Stimulated activated CD8-positive, alpha-beta memory T cell treated with anti-CD3 and anti-CD28 coated beads, Interleukin-15, amount 100 ng/mL, for 1 hour (primary cell): Measurements from ENCODE around the gene ARHGEF7.

ENCODE experiments used
- DNase-seq: peaks from one replicate; pipeline ENCODE4 v3.0.0-alpha.2; 2020; ENCODE audit warnings: low read depth

The ARHGEF7 gene

GRCh38 chr13:111139873-111140561, 24.9 kb downstream of the ARHGEF7 start:
- no peak for DNase-seq

- DNase-seq: no peak
These were observed 25.5 kb downstream of the ARHGEF7 start for GRCh38 chr13:111140562-111141105.

- DNase-seq: no peak
These were observed 27.4 kb downstream of the ARHGEF7 start for GRCh38 chr13:111142472-111142871.

DNA sequence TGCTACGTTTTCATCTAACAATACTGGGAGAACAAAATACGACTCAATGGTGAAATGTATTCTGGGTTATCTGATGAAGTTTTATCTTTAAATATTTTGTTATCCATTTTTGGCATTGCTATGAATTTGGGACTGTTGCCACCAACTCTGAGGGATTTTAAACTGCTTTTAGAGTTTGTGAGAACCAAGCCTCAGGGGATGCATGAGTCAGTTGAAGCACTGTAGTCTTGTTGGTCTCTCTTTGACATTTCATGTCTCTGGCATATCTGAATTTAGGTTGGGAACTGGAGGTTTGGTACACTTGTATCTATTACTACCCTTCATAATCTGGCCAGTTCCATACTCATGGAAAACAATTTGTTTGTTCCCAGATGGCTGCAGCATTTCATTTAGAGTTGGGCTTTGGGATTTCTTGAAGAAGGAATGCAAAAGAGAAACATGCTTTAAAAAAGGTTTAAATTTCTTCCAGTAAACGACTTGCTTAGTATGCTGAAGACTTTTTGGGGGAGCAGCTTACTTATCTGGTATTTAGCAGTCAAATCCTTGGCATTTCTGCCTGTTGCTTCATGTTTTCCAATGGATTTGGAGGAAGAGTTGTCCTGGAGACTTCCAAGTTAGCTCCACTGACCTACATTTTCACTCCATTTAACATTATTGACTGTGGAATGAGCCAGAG, 28.9 kb downstream of the ARHGEF7 start:
- no peak for DNase-seq

GRCh38 chr13:111145071-111145470, 30.0 kb downstream of the ARHGEF7 start:
- DNase-seq: no peak

DNA sequence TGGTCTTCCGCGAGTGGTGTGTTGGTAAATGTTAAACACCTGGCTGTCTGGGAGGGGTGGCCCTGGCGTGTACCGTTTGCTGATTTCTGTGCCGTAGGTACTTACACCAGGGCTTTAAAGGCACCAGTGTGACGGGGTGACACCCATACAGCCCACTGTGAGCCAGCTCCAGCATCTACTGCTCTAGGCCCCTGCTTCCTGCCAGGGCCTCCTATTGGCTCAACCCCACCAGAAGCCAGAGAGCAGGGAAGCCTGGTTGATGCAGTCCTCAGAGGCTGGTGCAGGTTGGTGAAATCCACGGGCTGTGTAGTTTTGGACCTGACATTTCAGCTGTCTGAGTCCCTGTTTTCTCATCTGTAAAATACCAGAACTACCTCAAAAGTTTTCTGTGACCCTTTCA, 30.4 kb downstream of the ARHGEF7 start:
- DNase-seq: no peak

DNA sequence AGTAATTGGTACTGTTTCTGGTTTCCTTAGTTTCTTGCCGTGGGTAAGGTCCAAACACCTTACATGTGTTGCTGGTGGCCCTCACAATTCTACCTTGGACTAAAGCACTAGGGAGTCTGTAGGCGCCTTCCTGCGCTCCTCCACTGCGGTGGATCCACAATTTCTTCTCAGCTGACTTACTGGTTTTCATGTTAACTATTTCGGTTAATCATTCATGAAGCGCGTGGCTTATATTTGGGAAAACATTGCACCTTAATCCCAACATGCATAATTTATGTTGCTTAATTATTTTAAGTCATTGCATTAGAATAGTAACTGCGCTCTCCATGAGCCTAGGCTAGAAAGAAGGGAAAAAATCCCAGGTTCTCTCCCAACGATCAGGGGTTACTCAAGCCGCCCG, 37.7 kb downstream of the ARHGEF7 start:
- no peak for DNase-seq

DNA sequence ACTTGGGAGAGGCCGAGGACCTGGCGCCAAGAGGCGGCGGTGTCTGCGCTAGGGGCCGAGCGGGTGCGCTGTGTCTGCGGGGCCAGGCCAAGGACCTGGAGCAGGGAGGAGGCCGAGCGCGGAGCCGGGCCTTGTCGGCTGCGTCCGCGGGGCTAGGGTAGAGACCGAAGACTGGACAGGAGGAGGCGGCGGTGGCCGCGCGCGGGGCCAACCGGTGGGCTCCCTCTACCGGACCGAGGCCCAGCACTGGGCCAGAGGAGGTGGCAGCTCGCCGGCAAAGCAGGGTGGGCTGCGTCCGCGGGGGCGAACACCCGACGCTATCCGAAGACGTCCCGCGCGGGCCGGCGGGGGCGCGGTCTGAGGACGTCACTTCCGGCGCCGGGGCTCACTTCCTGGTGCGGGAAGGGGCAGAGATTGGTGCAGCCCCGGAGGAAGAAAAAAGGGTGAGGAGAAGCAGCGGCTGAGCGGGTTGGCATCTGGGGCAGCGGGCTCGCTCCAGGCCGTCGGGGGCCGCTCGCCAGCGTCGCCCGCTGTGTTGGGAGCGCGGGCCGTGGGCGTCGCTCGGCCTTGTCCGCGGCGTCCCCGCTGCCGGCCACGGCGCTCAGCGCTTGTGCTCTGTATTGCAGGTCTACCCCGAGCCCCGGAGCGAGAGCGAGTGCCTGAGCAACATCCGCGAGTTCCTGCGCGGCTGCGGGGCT, 38.3 kb downstream of the ARHGEF7 start:
- DNase-seq: peak; percentile 90

GRCh38 chr13:111153977-111154332, 38.8 kb downstream of the ARHGEF7 start:
- DNase-seq: peak; percentile 5

GRCh38 chr13:111156421-111156820, 41.3 kb downstream of the ARHGEF7 start:
- no peak for DNase-seq

- DNase-seq: no peak
These were observed 43.2 kb downstream of the ARHGEF7 start for GRCh38 chr13:111158136-111158805.

DNA sequence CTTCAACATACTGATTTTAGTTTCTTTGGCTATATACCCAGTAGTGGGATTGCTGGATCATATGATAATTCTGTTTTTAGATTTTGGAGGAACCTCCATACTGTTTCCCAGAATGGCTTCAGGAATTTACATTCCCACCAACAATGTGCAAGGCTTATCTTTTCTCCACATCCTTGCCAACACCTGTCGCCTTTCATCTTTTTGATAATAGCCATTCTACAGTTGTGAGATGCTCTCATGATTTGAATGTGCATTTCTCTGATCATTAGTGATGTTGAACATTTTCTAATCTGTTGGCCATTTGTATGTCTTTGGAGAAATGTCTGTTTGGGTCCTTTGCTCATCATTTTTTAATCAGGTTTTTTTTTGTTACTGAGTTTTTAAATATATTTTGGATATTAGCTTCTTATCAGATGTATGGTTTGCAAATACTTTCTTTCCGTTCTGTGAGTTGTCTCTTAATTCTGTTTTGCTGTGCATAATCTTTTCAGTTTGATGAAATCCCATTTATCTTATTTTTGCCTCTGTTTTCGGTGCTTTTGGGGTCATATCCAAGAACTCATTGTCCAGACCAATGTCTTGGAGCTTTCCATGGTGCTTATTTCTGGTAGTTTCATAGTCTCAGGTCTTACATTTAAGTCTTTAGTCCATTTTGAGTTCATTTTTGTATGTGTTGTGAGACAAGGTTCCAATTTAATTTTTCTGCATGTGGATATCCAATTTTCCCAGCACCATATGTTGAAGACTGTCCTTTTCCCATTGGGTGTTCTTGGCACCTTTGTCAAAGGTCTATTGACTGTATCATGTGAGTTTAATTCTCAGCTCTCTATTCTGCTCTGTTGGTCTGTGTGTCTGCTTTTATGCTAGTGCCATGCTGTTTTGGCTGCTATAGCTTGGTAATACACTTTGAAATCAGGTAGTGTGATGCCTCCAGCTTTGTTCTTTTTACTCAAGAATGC, 44.5 kb downstream of the ARHGEF7 start:
- no peak for DNase-seq

DNA sequence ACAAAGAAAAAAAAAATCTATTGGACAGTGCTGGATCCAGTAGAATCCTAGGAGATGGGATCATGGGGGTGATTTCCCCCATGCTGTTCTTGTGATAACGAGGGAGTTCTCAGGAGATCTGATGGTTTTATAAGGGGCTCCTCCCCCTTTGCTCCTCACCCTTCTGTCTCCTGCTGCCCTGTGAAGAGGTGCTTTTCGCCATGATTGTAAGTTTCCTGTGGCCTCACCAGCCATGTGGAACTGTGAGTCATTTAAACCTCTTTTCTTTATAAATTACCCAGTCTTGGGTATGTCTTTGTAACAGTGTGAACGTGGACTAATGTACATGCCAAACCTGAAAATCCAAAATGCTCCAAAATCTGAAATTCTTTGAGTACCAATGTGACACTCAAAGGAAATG, 45.5 kb downstream of the ARHGEF7 start:
- no peak for DNase-seq

- DNase-seq: no peak
These were observed 46.8 kb downstream of the ARHGEF7 start for GRCh38 chr13:111161601-111162600.

DNA sequence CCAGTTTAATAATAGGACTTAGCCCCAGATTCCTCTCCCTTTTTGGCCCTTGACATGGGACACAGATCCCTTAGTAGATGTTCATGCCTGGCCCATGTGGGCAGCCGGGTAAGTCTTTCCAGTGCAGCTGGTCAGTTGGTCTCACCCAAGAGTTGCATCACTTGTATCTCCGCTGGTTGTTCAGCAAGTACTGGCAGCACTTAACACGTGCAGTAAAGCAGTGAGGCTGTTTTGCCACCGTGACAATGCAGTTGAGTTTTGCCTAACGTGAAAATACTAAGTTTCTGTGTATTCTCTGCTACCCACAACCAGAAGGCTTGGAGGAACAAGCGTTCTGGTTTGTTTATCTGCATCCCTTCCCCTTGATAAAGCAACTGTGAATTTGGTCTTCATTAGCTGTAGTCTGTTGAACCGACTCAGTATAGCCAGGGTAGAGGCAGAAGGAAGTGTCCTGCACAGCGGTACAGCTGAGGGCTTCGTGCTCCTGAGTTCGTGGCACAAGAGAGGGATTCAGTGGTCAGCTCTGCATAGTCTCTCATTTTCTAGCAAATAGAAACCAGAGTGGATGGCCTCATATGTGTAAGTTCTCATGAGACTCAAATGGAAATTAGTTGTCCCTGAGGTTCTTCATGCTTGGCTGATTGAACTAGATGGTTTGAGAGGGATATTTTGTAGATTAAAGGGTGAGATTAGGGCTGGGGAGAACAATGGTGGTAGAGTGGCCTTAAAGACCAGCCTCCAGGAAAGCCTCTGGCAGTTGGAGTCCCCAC, 50.3 kb downstream of the ARHGEF7 start:
- no peak for DNase-seq

- no peak for DNase-seq
These were observed 52.0 kb downstream of the ARHGEF7 start for GRCh38 chr13:111166882-111167675.

GRCh38 chr13:111168107-111168506, 53.0 kb downstream of the ARHGEF7 start:
- no peak for DNase-seq

GRCh38 chr13:111171112-111171511, 56.0 kb downstream of the ARHGEF7 start:
- no peak for DNase-seq
